Measurements from ENCODE around the gene PNLIPRP3. TPM values are rescaled to one million over a fixed set of nuclear protein-coding genes. Genes with fewer than 3 reads are reported as not detected.

PNLIPRP3 gene
- total RNA-seq, 1 experiment from 2014 or later = not detected

DNA sequence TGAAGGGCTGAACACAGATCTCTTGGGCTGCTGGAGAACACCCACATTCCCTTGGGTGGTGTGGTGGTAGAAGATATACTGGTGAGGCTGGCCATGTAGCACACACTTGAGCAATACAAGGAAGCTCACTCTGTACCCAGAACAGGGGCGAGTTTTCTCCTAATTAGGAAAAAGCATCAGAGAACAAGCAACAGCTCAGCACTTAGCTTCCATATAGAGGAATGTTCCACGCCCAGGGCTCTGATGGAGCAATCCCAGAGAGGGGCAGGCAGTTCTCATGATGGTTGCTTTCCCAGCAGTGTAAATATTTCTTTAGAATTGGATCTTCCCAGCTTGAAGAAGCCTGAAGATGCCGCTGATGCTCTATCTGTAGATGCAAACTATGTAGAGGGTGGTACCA is 97.1 kb downstream of the PNLIPRP3 start:
- H3K36me3 Mint-ChIP-seq = no peaks in the 10 kb centered on the region
- no peak overlapping the region for H3K4me3 Mint-ChIP-seq
- POLR2A ChIA-PET = interaction anchor here (0.5 to 1.1 kb wide), 2 partner anchors 25 to 154 kb away, joined by 4 read pairs; no protein-coding TSS in a partner anchor
- TF ChIP-seq MYBL2 (CRISPR knock-in tag; IDR thresholded peaks at IDR 0.05) (no peak), IRF2 (CRISPR knock-in tag; IDR thresholded peaks at IDR 0.05; ENCODE audit: borderline replicate concordance, low read depth) (no peak), CTCF (IDR thresholded peaks at IDR 0.05) (no peak), SOX15 (CRISPR knock-in tag; IDR thresholded peaks at IDR 0.05) (no peak), ZBTB21 (CRISPR knock-in tag; IDR thresholded peaks at IDR 0.05; ENCODE audit: borderline replicate concordance) (no peak), ZNF671 (CRISPR knock-in tag; IDR thresholded peaks at IDR 0.05) (no peak), ELF4 (CRISPR knock-in tag; IDR thresholded peaks at IDR 0.05; ENCODE audit: low read depth) (no peak), GABPB1 (CRISPR knock-in tag; IDR thresholded peaks at IDR 0.05) (no peak), AR (CRISPR knock-in tag; IDR thresholded peaks at IDR 0.05) (no peak), GTF2I (CRISPR knock-in tag; conservative IDR thresholded peaks at IDR 0.05) (no peak), FOXJ3 (CRISPR knock-in tag; IDR thresholded peaks at IDR 0.05; ENCODE audit: borderline replicate concordance) (no peak), FOXP4 (CRISPR knock-in tag; IDR thresholded peaks at IDR 0.05) (no peak), ATF1 (CRISPR knock-in tag; IDR thresholded peaks at IDR 0.05) (no peak), ARID4B (CRISPR knock-in tag; IDR thresholded peaks at IDR 0.05; ENCODE audit: borderline replicate concordance) (no peak), ZNF416 (CRISPR knock-in tag; IDR thresholded peaks at IDR 0.05) (no peak), ZNF423 (CRISPR knock-in tag; IDR thresholded peaks at IDR 0.05) (no peak)
- TF ChIP-seq, protein P1, sequence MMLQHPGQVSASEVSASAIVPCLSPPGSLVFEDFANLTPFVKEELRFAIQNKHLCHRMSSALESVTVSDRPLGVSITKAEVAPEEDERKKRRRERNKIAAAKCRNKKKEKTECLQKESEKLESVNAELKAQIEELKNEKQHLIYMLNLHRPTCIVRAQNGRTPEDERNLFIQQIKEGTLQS (CRISPR knock-in tag; conservative IDR thresholded peaks at IDR 0.05) = no peak
- TF ChIP-seq, protein P2, sequence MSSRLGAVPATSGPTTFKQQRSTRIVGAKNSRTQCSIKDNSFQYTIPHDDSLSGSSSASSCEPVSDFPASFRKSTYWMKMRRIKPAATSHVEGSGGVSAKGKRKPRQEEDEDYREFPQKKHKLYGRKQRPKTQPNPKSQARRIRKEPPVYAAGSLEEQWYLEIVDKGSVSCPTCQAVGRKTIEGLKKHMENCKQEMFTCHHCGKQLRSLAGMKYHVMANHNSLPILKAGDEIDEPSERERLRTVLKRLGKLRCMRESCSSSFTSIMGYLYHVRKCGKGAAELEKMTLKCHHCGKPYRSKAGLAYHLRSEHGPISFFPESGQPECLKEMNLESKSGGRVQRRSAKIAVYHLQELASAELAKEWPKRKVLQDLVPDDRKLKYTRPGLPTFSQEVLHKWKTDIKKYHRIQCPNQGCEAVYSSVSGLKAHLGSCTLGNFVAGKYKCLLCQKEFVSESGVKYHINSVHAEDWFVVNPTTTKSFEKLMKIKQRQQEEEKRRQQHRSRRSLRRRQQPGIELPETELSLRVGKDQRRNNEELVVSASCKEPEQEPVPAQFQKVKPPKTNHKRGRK (CRISPR knock-in tag; IDR thresholded peaks at IDR 0.05; ENCODE audit: borderline replicate concordance) = no peak
- H3K9me3 Mint-ChIP-seq = no peaks in the 10 kb centered on the region
- H3K4me1 Mint-ChIP-seq = peaks cover 9% of the 10 kb centered on the region
- H3K27me3 Mint-ChIP-seq (ENCODE audit: low read depth) = no peaks in the 10 kb centered on the region; the same call in 1 of the 2 replicates
- no peak for ATAC-seq
- H3K27ac Mint-ChIP-seq = no peak overlapping the region
- CTCF ChIA-PET = no interaction called here
- no peak for DNase-seq (ENCODE audit: low spot score)

Data from WTC11 (cell line).